Liver (tissue), 9 donors: ENCODE results near the gene STAC2. TPM values are rescaled to one million over a fixed set of nuclear protein-coding genes. Genes with fewer than 3 reads are reported as not detected.

Experiments used
- DNase-seq: peaks from one replicate; pipeline ENCODE4 v3.0.0-alpha.2; 2017; ENCODE audit warnings: low spot score
- H3K27ac ChIP-seq, 2 donors: one replicate each; pipeline ENCODE4 v1.7.0; 2013; ENCODE audit warnings: inconsistent platforms in 2 of 2, low read length in 2 of 2, control low read depth in 1 of 2, low read depth in 1 of 2, mild to moderate bottlenecking in 1 of 2
- H3K27me3 ChIP-seq, 4 donors: one replicate each; pipeline versions ENCODE4 v1.6.1 to v1.7.0; 2013; ENCODE audit warnings: low read length in 3 of 4, inconsistent platforms in 1 of 4, mild to moderate bottlenecking in 1 of 4, moderate library complexity in 1 of 4; ENCODE audit not compliant: control insufficient read depth in 4 of 4, insufficient read depth in 4 of 4
- H3K36me3 ChIP-seq, 4 donors: one replicate each; pipeline versions ENCODE4 v1.6.1 to v1.7.0; 2013; ENCODE audit warnings: low read length in 3 of 4, mild to moderate bottlenecking in 3 of 4, low read depth in 1 of 4, moderate library complexity in 1 of 4; ENCODE audit not compliant: control insufficient read depth in 4 of 4, insufficient read depth in 3 of 4
- H3K4me1 ChIP-seq, 4 donors: one replicate each; pipeline versions ENCODE4 v1.6.1 to v1.7.0; 2013; ENCODE audit warnings: low read length in 3 of 4, mild to moderate bottlenecking in 3 of 4, moderate library complexity in 1 of 4; ENCODE audit not compliant: control insufficient read depth in 4 of 4, insufficient read depth in 4 of 4
- H3K4me3 ChIP-seq, 3 donors: one replicate each; pipeline versions ENCODE4 v1.6.1 to v1.7.0; 2013; ENCODE audit warnings: low read length in 3 of 3, control low read depth in 1 of 3, low read depth in 1 of 3, mild to moderate bottlenecking in 1 of 3
- H3K9ac ChIP-seq, 2 donors: one replicate each; pipeline ENCODE4 v1.7.0; 2013; ENCODE audit warnings: low read length in 2 of 2, mild to moderate bottlenecking in 2 of 2, moderate library complexity in 2 of 2, control low read depth in 1 of 2, low read depth in 1 of 2
- H3K9me3 ChIP-seq, 4 donors: one replicate each; pipeline versions ENCODE4 v1.6.1 to v1.7.0; 2013; ENCODE audit warnings: low read length in 3 of 4; ENCODE audit not compliant: control insufficient read depth in 4 of 4
- CTCF ChIP-seq: fragments of 150-350 bp; IDR thresholded peaks from 2 replicates; pipeline ENCODE4 v1.5.1; 2017; ENCODE audit warnings: improper control_type of control experiment, low read depth, low read length; ENCODE audit not compliant: missing input control
- EGR1 ChIP-seq, 2 donors: IDR thresholded peaks; 2 replicates each; pipeline ENCODE4 v1.6.1; 2016 to 2018; ENCODE audit warnings: antibody characterized with exemption in 2 of 2, low read depth in 2 of 2
- FOXA1 ChIP-seq: IDR thresholded peaks from 2 replicates; pipeline ENCODE4 v1.6.1; 2016; ENCODE audit warnings: antibody characterized with exemption
- JUND ChIP-seq, 2 donors: IDR thresholded peaks; 2 replicates each; pipeline ENCODE4 v1.6.1; 2016; ENCODE audit warnings: antibody characterized with exemption in 2 of 2
- RAD21 ChIP-seq, 2 donors: IDR thresholded peaks; 2 replicates each; pipeline ENCODE4 v1.6.1; 2016; ENCODE audit warnings: antibody characterized with exemption in 2 of 2, mild to moderate bottlenecking in 2 of 2
- RXRA ChIP-seq, 2 donors: IDR thresholded peaks; 2 replicates each; pipeline ENCODE4 v1.6.1; 2017 to 2018; ENCODE audit warnings: antibody characterized with exemption in 2 of 2, mild to moderate bottlenecking in 1 of 2
- YY1 ChIP-seq: IDR thresholded peaks from 2 replicates; pipeline ENCODE4 v1.6.1; 2016; ENCODE audit warnings: antibody characterized with exemption, mild to moderate bottlenecking
- whole genome bisulfite sequencing: extraction: QIAGEN DNeasy Blood & Tissue Kit; methylation state at CpG from one replicate; pipeline ENCODE4 v1.1.7; 2013; 5-methylcytosine and 5-hydroxymethylcytosine counted together
- polyA plus RNA-seq, 2 donors: library from polyadenylated mRNA; stranded (reverse) in 1 of 2; unstranded in 1 of 2; fragments of 200-250 nt in 1 of 2; fragments of >200 nt in 1 of 2; fragmentation: Nextera tagmentation in 1 of 2; extraction: Ambion mirVana in 1 of 2; gene quantifications; one replicate each; pipeline versions ENCODE4 v1.2.1 to v1.2.3, GENCODE V29; 2013 to 2015
- total RNA-seq, 2 donors: library from RNA; depleted of rRNA; stranded (reverse); fragments of >200 nt; gene quantifications; one replicate each; pipeline ENCODE4 v1.2.3, GENCODE V29; 2014
- TF ChIP-seq, protein P1 (sequence below): IDR thresholded peaks from 2 replicates; pipeline ENCODE4 v1.6.1; 2016; ENCODE audit warnings: antibody characterized with exemption
- TF ChIP-seq, protein P2 (sequence below): IDR thresholded peaks from 2 replicates; pipeline ENCODE4 v1.6.1; 2016; ENCODE audit warnings: antibody characterized with exemption
- TF ChIP-seq, protein P3 (sequence below): IDR thresholded peaks from 2 replicates; pipeline ENCODE4 v1.6.1; 2016; ENCODE audit warnings: antibody characterized with exemption, mild to moderate bottlenecking
- donor health status: healthy.
- donor health status: healthy.
- donor health status: healthy.
- donor health status: healthy.
- donor health status: healthy.

Gene STAC2
- total and polyA plus RNA-seq, 4 donors: not detected

GRCh38 chr17:39236450-39236927 is 10.7 kb upstream of the STAC2 start (continued):
- TF ChIP-seq JUND (IDR thresholded peaks at IDR 0.05): no peak
- no peak for TF ChIP-seq FOXA1
- TF ChIP-seq RXRA (IDR thresholded peaks at IDR 0.05): no peak
- TF ChIP-seq EGR1 (IDR thresholded peaks at IDR 0.05; ENCODE audit: low read depth in 2 of 2): no peak

- no peak overlapping the region for H3K27ac ChIP-seq
- 39% methylated on average over 18 of the region's 18 CpGs for WGBS
Observed at GRCh38 chr17:39235555-39236449, 10.1 kb upstream of the STAC2 start.

More at GRCh38 chr17:39235555-39236449, 10.1 kb upstream of the STAC2 start:
- TF ChIP-seq RAD21 (IDR thresholded peaks at IDR 0.05) (peak in 1 of 2 donors; percentile 40), CTCF (peak; percentile 28), FOXA1 (no peak), RXRA (IDR thresholded peaks at IDR 0.05) (no peak), YY1 (no peak)
- TF ChIP-seq, protein P1, sequence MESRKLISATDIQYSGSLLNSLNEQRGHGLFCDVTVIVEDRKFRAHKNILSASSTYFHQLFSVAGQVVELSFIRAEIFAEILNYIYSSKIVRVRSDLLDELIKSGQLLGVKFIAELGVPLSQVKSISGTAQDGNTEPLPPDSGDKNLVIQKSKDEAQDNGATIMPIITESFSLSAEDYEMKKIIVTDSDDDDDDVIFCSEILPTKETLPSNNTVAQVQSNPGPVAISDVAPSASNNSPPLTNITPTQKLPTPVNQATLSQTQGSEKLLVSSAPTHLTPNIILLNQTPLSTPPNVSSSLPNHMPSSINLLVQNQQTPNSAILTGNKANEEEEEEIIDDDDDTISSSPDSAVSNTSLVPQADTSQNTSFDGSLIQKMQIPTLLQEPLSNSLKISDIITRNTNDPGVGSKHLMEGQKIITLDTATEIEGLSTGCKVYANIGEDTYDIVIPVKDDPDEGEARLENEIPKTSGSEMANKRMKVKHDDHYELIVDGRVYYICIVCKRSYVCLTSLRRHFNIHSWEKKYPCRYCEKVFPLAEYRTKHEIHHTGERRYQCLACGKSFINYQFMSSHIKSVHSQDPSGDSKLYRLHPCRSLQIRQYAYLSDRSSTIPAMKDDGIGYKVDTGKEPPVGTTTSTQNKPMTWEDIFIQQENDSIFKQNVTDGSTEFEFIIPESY: no peak
- TF ChIP-seq, protein P2, sequence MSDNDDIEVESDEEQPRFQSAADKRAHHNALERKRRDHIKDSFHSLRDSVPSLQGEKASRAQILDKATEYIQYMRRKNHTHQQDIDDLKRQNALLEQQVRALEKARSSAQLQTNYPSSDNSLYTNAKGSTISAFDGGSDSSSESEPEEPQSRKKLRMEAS: no peak
- TF ChIP-seq, protein P3, sequence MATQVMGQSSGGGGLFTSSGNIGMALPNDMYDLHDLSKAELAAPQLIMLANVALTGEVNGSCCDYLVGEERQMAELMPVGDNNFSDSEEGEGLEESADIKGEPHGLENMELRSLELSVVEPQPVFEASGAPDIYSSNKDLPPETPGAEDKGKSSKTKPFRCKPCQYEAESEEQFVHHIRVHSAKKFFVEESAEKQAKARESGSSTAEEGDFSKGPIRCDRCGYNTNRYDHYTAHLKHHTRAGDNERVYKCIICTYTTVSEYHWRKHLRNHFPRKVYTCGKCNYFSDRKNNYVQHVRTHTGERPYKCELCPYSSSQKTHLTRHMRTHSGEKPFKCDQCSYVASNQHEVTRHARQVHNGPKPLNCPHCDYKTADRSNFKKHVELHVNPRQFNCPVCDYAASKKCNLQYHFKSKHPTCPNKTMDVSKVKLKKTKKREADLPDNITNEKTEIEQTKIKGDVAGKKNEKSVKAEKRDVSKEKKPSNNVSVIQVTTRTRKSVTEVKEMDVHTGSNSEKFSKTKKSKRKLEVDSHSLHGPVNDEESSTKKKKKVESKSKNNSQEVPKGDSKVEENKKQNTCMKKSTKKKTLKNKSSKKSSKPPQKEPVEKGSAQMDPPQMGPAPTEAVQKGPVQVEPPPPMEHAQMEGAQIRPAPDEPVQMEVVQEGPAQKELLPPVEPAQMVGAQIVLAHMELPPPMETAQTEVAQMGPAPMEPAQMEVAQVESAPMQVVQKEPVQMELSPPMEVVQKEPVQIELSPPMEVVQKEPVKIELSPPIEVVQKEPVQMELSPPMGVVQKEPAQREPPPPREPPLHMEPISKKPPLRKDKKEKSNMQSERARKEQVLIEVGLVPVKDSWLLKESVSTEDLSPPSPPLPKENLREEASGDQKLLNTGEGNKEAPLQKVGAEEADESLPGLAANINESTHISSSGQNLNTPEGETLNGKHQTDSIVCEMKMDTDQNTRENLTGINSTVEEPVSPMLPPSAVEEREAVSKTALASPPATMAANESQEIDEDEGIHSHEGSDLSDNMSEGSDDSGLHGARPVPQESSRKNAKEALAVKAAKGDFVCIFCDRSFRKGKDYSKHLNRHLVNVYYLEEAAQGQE: no peak
- H3K4me3 ChIP-seq: no peak overlapping the region
- peaks cover 0 to 14% (median 4%) of the 10 kb centered on the region in 4 donors for H3K4me1 ChIP-seq
- no peak overlapping the region for H3K9ac ChIP-seq
- DNase-seq: no peak
- H3K36me3 ChIP-seq: no peaks in the 10 kb centered on the region
- peaks cover 0 to 5% (median 2%) of the 10 kb centered on the region in 4 donors for H3K27me3 ChIP-seq
- H3K9me3 ChIP-seq: no peaks in the 10 kb centered on the region
